C4-2B (cell line): Measurements from ENCODE around the gene HOXA1.

Experiments
- CTCF ChIP-seq: fragments of 450-650 bp; conservative IDR thresholded peaks from 2 replicates; pipeline ENCODE4 v1.5.1; 2017; ENCODE audit warnings: mild to moderate bottlenecking
- ZFX ChIP-seq: fragments of 450-650 bp; IDR thresholded peaks from 2 replicates; pipeline ENCODE4 v1.6.1; 2017

DNA sequence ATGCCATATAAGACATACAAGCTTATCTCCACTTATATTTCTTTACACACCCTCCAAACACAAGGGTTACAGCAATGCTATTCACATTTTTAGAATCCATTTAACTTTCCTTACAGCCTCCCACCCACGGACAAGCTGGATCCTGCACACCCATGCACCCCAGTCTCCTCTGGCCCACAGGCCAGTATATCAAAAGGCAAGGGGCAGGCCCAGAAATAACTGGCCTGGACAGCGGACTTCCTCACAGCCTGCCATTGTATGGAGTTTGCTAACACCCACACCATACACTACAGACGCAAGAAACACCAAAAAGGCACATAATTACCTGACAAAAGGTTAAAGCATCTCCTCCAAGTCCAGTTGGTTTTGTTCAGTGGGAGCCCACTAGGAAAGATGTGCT lies 22.8 kb upstream of the HOXA1 start:
- TF ChIP-seq CTCF (no peak), ZFX (no peak)
